Measurements from ENCODE around the gene DAG1.

DAG1 gene

GRCh38 chr3:49469936-49470713, at the start of gene DAG1:
DAG1 (plus strand) TSS chr3:49470267; CDS start chr3:49510535, 40,268 bp downstream.
- peak; percentile 95 for DNase-seq

- no peak for DNase-seq
Measured at GRCh38 chr3:49421890-49422378, 48.1 kb upstream of the DAG1 start.

GRCh38 chr3:49422379-49423248, 47.5 kb upstream of the DAG1 start, which contains the start of gene AMT:
AMT (minus strand) TSS chr3:49422473; CDS start chr3:49422450, 23 bp downstream.
- no peak for DNase-seq

- DNase-seq: no peak
Measured at GRCh38 chr3:49424816-49425215, 45.3 kb upstream of the DAG1 start.

- no peak for DNase-seq
Measured at GRCh38 chr3:49427586-49427985, 42.5 kb upstream of the DAG1 start.

- DNase-seq: no peak
Measured at GRCh38 chr3:49428752-49429080, 41.4 kb upstream of the DAG1 start.

- no peak for DNase-seq
Measured at GRCh38 chr3:49434731-49435130, 35.3 kb upstream of the DAG1 start.

GRCh38 chr3:49445391-49445790, 24.7 kb upstream of the DAG1 start:
- no peak for DNase-seq

- DNase-seq: no peak
Measured at GRCh38 chr3:49453621-49454020, 16.4 kb upstream of the DAG1 start.

GRCh38 chr3:49454458-49454857, 15.6 kb upstream of the DAG1 start:
- no peak for DNase-seq

GRCh38 chr3:49454898-49455681, 15.0 kb upstream of the DAG1 start:
- no peak for DNase-seq

GRCh38 chr3:49456466-49456865, 13.6 kb upstream of the DAG1 start:
- DNase-seq: no peak

GRCh38 chr3:49460188-49460890, 9.7 kb upstream of the DAG1 start:
- DNase-seq: no peak

GRCh38 chr3:49460956-49461355, 9.1 kb upstream of the DAG1 start:
- no peak for DNase-seq

- no peak for DNase-seq
Measured at GRCh38 chr3:49461443-49462171, 8.5 kb upstream of the DAG1 start.

GRCh38 chr3:49462222-49462621, 7.8 kb upstream of the DAG1 start:
- no peak for DNase-seq

GRCh38 chr3:49465270-49466034, 4.6 kb upstream of the DAG1 start:
- DNase-seq: no peak

- no peak for DNase-seq
Measured at GRCh38 chr3:49466085-49466484, 4.0 kb upstream of the DAG1 start.

- no peak for DNase-seq
Measured at GRCh38 chr3:49469037-49469935, 781 bp upstream of the DAG1 start.
